ENCODE results near the gene HLCS. TPM values are rescaled to one million over a fixed set of nuclear protein-coding genes. Genes with fewer than 3 reads are reported as not detected.

The HLCS gene
- total RNA-seq, 1 donor = 44.3 TPM

DNA sequence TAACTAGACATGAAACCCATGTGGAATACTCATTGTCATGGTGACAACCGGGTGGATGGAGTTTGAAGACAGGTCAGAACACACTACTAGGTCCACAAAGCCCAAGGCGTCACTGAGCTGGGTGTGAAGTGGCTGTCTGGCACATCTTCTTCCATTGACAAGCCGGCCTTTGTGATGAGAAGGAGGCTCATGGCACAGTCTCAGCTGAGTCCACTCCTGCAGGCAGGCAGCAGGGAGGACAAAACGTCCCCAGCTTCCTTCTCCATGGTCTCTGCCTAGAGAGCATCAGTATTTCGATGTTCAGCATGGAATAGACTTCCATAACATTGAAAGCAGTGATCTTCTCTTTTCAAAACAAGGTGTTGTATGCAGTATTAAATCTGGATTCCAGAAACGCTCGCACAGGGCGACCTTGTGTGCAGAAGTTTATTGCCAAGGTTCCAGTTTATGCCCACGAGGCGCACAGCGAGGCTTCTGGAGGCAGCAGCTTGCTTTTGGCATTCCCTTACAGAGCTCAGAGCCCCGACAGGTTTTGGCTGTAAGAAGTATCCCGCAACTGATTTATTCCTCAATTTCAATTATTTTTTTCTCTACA is 163.3 kb downstream of the HLCS start:
- TF ChIP-seq, protein P1, sequence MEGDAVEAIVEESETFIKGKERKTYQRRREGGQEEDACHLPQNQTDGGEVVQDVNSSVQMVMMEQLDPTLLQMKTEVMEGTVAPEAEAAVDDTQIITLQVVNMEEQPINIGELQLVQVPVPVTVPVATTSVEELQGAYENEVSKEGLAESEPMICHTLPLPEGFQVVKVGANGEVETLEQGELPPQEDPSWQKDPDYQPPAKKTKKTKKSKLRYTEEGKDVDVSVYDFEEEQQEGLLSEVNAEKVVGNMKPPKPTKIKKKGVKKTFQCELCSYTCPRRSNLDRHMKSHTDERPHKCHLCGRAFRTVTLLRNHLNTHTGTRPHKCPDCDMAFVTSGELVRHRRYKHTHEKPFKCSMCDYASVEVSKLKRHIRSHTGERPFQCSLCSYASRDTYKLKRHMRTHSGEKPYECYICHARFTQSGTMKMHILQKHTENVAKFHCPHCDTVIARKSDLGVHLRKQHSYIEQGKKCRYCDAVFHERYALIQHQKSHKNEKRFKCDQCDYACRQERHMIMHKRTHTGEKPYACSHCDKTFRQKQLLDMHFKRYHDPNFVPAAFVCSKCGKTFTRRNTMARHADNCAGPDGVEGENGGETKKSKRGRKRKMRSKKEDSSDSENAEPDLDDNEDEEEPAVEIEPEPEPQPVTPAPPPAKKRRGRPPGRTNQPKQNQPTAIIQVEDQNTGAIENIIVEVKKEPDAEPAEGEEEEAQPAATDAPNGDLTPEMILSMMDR (IDR thresholded peaks at IDR 0.05; ENCODE audit: insufficient read depth, low read length) = no peak
- no peak for DNase-seq (ENCODE audit: low read depth)
- no peak overlapping the region for H3K4me3 ChIP-seq (ENCODE audit: low read depth, low read length)

DNA sequence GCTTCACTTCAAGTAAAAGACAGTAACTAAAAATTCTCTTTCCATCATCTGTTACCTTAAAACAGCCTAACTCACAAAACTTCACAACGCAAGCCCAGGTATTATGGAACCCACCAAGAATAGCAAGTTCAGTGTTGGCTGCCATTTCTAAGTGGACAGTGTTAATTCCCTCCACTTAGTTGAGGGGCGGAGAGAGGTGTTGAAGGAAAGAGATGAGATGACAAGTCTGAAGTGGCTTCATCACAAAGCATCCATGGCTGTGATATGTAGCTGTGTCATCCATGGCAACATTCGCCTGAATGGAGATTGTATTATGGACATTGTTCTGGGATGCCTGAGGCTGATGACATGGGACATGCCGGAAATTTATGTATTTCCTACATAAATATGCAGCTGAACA is 165.7 kb downstream of the HLCS start:
- H3K4me3 ChIP-seq (ENCODE audit: low read depth, low read length) = no peak overlapping the region
- TF ChIP-seq, protein P1 (IDR thresholded peaks at IDR 0.05; ENCODE audit: insufficient read depth, low read length) = no peak
- DNase-seq (ENCODE audit: low read depth) = no peak

DNA sequence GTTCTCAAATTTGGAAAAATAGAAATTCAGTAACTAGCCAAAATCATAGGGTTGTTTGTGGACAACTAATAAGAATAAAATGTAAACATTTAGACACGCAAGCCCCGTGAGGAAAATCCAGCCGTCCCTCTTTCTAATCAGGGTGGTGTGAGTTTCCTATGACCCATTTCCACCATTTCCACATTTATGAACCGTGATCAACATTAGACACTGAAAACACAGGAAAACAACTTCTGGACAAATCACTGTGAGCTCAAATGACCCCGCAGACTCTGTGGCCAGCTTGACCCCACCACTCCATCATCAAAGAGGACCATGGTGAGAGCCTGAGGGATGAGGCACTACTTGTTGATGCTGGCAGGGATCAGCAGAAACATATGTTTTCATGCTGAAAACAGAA is 166.6 kb downstream of the HLCS start:
- no peak for DNase-seq (ENCODE audit: low read depth)
- TF ChIP-seq, protein P1 (IDR thresholded peaks at IDR 0.05; ENCODE audit: insufficient read depth, low read length) = no peak
- no peak overlapping the region for H3K4me3 ChIP-seq (ENCODE audit: low read depth, low read length)

DNA sequence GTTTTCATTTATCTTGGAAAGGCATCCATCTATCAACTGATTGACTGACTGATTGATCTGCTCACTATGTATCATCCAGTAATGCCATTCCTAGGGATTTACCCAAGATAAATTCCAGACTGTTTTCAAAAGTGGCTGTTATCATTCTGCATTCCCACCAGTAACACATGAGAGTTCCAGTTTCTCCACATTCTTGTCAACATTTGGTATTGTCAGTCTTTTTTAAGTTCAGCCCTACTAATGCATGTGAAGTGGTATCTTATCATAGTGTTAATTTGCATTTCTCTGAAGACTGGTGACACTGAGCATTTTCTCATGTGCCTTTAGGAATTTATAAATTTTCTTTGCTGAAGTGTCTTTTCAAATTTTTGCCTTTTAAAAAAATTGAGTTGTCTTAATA is 168.0 kb downstream of the HLCS start:
- H3K4me3 ChIP-seq (ENCODE audit: low read depth, low read length) = no peak overlapping the region
- TF ChIP-seq, protein P1 (IDR thresholded peaks at IDR 0.05; ENCODE audit: insufficient read depth, low read length) = no peak

DNA sequence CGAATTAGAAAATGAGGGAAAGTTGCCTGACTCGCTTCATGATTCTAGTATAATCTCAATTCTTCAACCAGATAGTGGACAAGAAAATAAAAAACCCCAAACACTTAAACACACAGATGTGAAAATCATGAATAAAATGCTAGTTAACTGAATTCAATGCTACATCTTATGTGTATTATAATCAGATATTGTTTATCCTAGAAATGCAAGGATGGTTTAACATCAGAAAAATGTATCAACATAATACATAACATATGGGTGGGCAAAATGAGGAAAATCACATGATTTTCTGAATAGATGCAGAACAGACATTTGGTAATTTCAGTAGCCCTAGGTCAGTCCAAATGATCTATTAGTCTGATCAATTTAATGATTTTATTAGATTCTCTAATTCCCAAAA is 170.4 kb downstream of the HLCS start:
- no peak for DNase-seq (ENCODE audit: low read depth)
- H3K4me3 ChIP-seq (ENCODE audit: low read depth, low read length) = no peak overlapping the region
- TF ChIP-seq, protein P1 (IDR thresholded peaks at IDR 0.05; ENCODE audit: insufficient read depth, low read length) = no peak

More for the DNA sequence above, 168.0 kb downstream of the HLCS start:
- no peak for DNase-seq (ENCODE audit: low read depth)

DNA sequence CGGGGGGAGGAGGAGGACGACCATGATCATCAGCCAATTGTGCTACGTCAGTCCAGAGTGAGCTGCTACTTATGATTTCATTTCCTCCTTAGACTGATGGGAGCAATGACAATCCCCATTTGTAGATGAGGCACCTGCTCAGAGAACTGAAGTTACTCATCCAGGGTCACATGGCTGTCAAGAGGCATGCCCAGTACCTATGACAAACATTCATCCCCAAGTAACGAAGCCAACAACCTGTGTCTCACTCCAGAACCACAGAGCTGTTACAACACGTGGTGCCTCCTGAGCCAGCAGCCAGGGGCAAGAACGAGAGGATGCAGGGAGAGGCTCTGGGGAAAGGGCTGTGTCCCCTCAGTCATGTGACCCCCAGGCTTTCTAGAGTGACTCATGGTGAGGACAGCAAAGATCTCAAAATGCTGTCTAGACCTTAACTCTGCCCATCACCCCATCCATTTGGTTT is 173.9 kb downstream of the HLCS start:
- no peak for DNase-seq (ENCODE audit: low read depth)
- H3K4me3 ChIP-seq (ENCODE audit: low read depth, low read length) = no peak overlapping the region
- TF ChIP-seq, protein P1 (IDR thresholded peaks at IDR 0.05; ENCODE audit: insufficient read depth, low read length) = no peak
